DOHH2 (cell line): ENCODE results near the gene CAMTA1.
A peak's percentile ranks its signal among the peaks of the same experiment; 100 is the strongest.

Experiments
- EZH2phosphoT487 ChIP-seq: fragments of 200-600 bp; sonication (generic); IDR thresholded peaks from 2 replicates; pipeline ENCODE4 v1.6.1; 2017; ENCODE audit warnings: borderline replicate concordance, mild to moderate bottlenecking, antibody characterized with exemption, low read length, moderate library complexity, mixed read lengths
- TF ChIP-seq, protein P1 (sequence below): fragments of 200-600 bp; sonication (generic); IDR thresholded peaks from one replicate; pipeline ENCODE4 v1.5.1; 2014; ENCODE audit warnings: antibody characterized with exemption, mild to moderate bottlenecking, low read depth, low read length; ENCODE audit not compliant: poor library complexity, severe bottlenecking

- TF ChIP-seq, protein P1, sequence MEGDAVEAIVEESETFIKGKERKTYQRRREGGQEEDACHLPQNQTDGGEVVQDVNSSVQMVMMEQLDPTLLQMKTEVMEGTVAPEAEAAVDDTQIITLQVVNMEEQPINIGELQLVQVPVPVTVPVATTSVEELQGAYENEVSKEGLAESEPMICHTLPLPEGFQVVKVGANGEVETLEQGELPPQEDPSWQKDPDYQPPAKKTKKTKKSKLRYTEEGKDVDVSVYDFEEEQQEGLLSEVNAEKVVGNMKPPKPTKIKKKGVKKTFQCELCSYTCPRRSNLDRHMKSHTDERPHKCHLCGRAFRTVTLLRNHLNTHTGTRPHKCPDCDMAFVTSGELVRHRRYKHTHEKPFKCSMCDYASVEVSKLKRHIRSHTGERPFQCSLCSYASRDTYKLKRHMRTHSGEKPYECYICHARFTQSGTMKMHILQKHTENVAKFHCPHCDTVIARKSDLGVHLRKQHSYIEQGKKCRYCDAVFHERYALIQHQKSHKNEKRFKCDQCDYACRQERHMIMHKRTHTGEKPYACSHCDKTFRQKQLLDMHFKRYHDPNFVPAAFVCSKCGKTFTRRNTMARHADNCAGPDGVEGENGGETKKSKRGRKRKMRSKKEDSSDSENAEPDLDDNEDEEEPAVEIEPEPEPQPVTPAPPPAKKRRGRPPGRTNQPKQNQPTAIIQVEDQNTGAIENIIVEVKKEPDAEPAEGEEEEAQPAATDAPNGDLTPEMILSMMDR = peak; percentile 46
- no peak for TF ChIP-seq EZH2phosphoT487
Measured at GRCh38 chr1:7120863-7121621, 335.8 kb downstream of the CAMTA1 start.
